HG03039 (cell line): ENCODE data around the gene APOL1.
"Not testable (repeated sequence)": the region's sequence is repeated elsewhere in the genome, so short reads cannot be mapped to it uniquely, and the experiment has no call there.

Source experiments
- ATAC-seq: cut with Tn5 transposase; IDR thresholded peaks from one replicate; pipeline ENCODE4 v1.9.1; 2021; ENCODE audit warnings: mild to moderate bottlenecking, moderate library complexity; ENCODE audit not compliant: unreplicated experiment

Gene APOL1

GRCh38 chr22:36252754-36253522 lies at the start of gene APOL1:
Gene APOL1 (plus strand): TSS chr22:36253133. CDS start chr22:36254956, 1,823 bp downstream.
- ATAC-seq: no peak

- not testable (repeated sequence) for ATAC-seq
Measured at GRCh38 chr22:36203441-36203840, 49.5 kb upstream of the APOL1 start.

GRCh38 chr22:36204001-36204631 lies 48.8 kb upstream of the APOL1 start:
- ATAC-seq: no peak

- ATAC-seq: no peak
Measured at GRCh38 chr22:36204632-36205015, 48.3 kb upstream of the APOL1 start.

GRCh38 chr22:36205573-36205972 lies 47.4 kb upstream of the APOL1 start:
- ATAC-seq: not testable (repeated sequence)

GRCh38 chr22:36206255-36206654 lies 46.7 kb upstream of the APOL1 start:
- no peak for ATAC-seq

GRCh38 chr22:36208162-36208765 lies 44.7 kb upstream of the APOL1 start:
- no peak for ATAC-seq

- ATAC-seq: no peak
Measured at GRCh38 chr22:36208914-36209313, 44.0 kb upstream of the APOL1 start.

- not testable (repeated sequence) for ATAC-seq
Measured at GRCh38 chr22:36209488-36209908, 43.4 kb upstream of the APOL1 start.

GRCh38 chr22:36210224-36210623 lies 42.7 kb upstream of the APOL1 start:
- no peak for ATAC-seq

- no peak for ATAC-seq
Measured at GRCh38 chr22:36211237-36211861, 41.6 kb upstream of the APOL1 start.

- no peak for ATAC-seq
Measured at GRCh38 chr22:36212901-36213300, 40.0 kb upstream of the APOL1 start.

GRCh38 chr22:36213586-36213985 lies 39.3 kb upstream of the APOL1 start:
- no peak for ATAC-seq

GRCh38 chr22:36215981-36216380 lies 37.0 kb upstream of the APOL1 start:
- no peak for ATAC-seq

GRCh38 chr22:36218648-36219193 lies 34.2 kb upstream of the APOL1 start:
- ATAC-seq: no peak

GRCh38 chr22:36220451-36220921 lies 32.4 kb upstream of the APOL1 start:
- ATAC-seq: no peak

GRCh38 chr22:36221799-36222751 lies 30.9 kb upstream of the APOL1 start:
- ATAC-seq: no peak

GRCh38 chr22:36222887-36223450 lies 30.0 kb upstream of the APOL1 start:
- ATAC-seq: no peak

- ATAC-seq: no peak
Measured at GRCh38 chr22:36223504-36223903, 29.4 kb upstream of the APOL1 start.

GRCh38 chr22:36224245-36224644 lies 28.7 kb upstream of the APOL1 start:
- no peak for ATAC-seq
